ENCODE results near the gene PLA1A. TPM values are rescaled to one million over a fixed set of nuclear protein-coding genes. Genes with fewer than 3 reads are reported as not detected.

Gene PLA1A
- total and polyA plus RNA-seq, 10 of the 15 experiments (the other 5 are each of a cell fraction or from before 2014, with no cell fraction given): 2.9 to 106 (median 4.8) TPM

GRCh38 chr3:119645813-119646212 is 48.1 kb downstream of the PLA1A start (continued):
- TF ChIP-seq ZNF207 (IDR thresholded peaks at IDR 0.05; ENCODE audit: borderline replicate concordance) (no peak), SUPT20H (IDR thresholded peaks at IDR 0.05; ENCODE audit: borderline replicate concordance, control insufficient read depth, low read depth, low read length) (no peak), MTA3 (IDR thresholded peaks at IDR 0.05; ENCODE audit: borderline replicate concordance, low read length) (no peak), ATF7 (IDR thresholded peaks at IDR 0.05; ENCODE audit: low read depth) (no peak), SP1 (IDR thresholded peaks at IDR 0.05; ENCODE audit: low read depth, low read length) (no peak), POLR2AphosphoS5 (IDR thresholded peaks at IDR 0.05; ENCODE audit: low read length) (no peak), ESRRA (IDR thresholded peaks at IDR 0.05; ENCODE audit: low read length) (no peak)
- TF ChIP-seq, protein P1, sequence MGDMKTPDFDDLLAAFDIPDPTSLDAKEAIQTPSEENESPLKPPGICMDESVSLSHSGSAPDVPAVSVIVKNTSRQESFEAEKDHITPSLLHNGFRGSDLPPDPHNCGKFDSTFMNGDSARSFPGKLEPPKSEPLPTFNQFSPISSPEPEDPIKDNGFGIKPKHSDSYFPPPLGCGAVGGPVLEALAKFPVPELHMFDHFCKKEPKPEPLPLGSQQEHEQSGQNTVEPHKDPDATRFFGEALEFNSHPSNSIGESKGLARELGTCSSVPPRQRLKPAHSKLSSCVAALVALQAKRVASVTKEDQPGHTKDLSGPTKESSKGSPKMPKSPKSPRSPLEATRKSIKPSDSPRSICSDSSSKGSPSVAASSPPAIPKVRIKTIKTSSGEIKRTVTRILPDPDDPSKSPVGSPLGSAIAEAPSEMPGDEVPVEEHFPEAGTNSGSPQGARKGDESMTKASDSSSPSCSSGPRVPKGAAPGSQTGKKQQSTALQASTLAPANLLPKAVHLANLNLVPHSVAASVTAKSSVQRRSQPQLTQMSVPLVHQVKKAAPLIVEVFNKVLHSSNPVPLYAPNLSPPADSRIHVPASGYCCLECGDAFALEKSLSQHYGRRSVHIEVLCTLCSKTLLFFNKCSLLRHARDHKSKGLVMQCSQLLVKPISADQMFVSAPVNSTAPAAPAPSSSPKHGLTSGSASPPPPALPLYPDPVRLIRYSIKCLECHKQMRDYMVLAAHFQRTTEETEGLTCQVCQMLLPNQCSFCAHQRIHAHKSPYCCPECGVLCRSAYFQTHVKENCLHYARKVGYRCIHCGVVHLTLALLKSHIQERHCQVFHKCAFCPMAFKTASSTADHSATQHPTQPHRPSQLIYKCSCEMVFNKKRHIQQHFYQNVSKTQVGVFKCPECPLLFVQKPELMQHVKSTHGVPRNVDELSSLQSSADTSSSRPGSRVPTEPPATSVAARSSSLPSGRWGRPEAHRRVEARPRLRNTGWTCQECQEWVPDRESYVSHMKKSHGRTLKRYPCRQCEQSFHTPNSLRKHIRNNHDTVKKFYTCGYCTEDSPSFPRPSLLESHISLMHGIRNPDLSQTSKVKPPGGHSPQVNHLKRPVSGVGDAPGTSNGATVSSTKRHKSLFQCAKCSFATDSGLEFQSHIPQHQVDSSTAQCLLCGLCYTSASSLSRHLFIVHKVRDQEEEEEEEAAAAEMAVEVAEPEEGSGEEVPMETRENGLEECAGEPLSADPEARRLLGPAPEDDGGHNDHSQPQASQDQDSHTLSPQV (IDR thresholded peaks at IDR 0.05): no peak
- TF ChIP-seq, protein P2, sequence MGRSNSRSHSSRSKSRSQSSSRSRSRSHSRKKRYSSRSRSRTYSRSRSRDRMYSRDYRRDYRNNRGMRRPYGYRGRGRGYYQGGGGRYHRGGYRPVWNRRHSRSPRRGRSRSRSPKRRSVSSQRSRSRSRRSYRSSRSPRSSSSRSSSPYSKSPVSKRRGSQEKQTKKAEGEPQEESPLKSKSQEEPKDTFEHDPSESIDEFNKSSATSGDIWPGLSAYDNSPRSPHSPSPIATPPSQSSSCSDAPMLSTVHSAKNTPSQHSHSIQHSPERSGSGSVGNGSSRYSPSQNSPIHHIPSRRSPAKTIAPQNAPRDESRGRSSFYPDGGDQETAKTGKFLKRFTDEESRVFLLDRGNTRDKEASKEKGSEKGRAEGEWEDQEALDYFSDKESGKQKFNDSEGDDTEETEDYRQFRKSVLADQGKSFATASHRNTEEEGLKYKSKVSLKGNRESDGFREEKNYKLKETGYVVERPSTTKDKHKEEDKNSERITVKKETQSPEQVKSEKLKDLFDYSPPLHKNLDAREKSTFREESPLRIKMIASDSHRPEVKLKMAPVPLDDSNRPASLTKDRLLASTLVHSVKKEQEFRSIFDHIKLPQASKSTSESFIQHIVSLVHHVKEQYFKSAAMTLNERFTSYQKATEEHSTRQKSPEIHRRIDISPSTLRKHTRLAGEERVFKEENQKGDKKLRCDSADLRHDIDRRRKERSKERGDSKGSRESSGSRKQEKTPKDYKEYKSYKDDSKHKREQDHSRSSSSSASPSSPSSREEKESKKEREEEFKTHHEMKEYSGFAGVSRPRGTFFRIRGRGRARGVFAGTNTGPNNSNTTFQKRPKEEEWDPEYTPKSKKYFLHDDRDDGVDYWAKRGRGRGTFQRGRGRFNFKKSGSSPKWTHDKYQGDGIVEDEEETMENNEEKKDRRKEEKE (IDR thresholded peaks at IDR 0.05): no peak

All from GM12878 (cell line).